GM10266 (cell line): ENCODE measurements around the gene SMTNL2.

Experiments
- DNase-seq: peaks from one replicate; pipeline ENCODE4 v3.0.0; 2012; ENCODE audit errors: extremely low spot score
- CTCF ChIP-seq: IDR thresholded peaks from 2 replicates; pipeline ENCODE4 v1.5.1; 2012; ENCODE audit warnings: mild to moderate bottlenecking, low read depth; ENCODE audit not compliant: control insufficient read depth, insufficient read depth; ENCODE audit errors: missing control alignments

SMTNL2 gene

GRCh38 chr17:4562015-4562969 lies 22.0 kb upstream of the SMTNL2 start:
- no peak for TF ChIP-seq CTCF
- no peak for DNase-seq

GRCh38 chr17:4565209-4566141 lies 18.9 kb upstream of the SMTNL2 start:
- DNase-seq: peak; percentile 76
- TF ChIP-seq CTCF: peak; percentile 79

- peak; percentile 76 for DNase-seq
- TF ChIP-seq CTCF: peak; percentile 73
Measured at GRCh38 chr17:4566785-4567184, 17.5 kb upstream of the SMTNL2 start.

GRCh38 chr17:4569591-4569990 lies 14.7 kb upstream of the SMTNL2 start:
- TF ChIP-seq CTCF: no peak

GRCh38 chr17:4572131-4572530 lies 12.2 kb upstream of the SMTNL2 start:
- no peak for DNase-seq

More at GRCh38 chr17:4569591-4569990, 14.7 kb upstream of the SMTNL2 start:
- no peak for DNase-seq

GRCh38 chr17:4573115-4573514 lies 11.2 kb upstream of the SMTNL2 start:
- no peak for DNase-seq
- no peak for TF ChIP-seq CTCF

More at GRCh38 chr17:4572131-4572530, 12.2 kb upstream of the SMTNL2 start:
- no peak for TF ChIP-seq CTCF
